ENCODE results near the gene PPIF.

Gene PPIF

GRCh38 chr10:79347226-79347893, at the start of gene PPIF:
PPIF (plus strand) TSS chr10:79347469; CDS start chr10:79347549, 80 bp downstream.
- DNase-seq, result peak; percentile 75

DNA sequence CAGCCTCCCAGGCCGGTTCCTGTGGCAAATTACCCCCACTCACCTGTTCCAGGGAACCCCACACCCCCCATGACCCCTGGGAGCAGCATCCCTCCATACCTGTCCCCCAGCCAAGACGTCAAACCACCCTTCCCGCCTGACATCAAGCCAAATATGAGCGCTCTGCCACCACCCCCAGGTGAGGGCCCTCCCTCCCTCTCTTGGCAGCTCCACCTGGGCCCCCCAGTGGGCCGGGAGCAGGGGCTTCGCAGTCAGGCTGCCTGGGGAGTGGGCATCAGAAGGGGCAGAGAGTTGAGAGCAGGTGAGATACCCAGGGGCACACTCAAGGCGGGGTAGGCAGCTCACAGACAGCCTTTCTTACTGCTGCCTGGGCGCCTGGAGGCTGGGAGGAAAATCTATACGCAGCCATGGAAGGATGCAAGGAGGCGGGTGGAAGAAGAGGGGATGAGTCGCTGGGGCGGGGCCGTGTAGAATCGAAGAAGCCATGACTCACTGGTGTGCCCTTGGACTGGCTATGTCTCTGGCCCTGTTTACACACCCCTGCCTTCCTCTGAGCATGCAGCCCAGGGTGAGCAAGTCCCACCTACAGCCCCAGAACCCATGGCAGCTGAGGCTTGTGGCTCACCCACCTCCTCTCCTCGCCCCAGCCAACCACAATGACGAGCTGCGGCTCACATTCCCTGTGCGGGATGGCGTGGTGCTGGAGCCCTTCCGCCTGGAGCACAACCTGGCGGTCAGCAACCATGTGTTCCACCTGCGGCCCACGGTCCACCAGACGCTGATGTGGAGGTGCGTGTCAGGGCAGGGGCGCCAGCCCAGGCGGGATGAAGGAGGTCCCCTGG, 48.6 kb upstream of the PPIF start:
- DNase-seq, result no peak

- DNase-seq, result no peak
Observed at GRCh38 chr10:79299397-79300241, 47.6 kb upstream of the PPIF start.

DNA sequence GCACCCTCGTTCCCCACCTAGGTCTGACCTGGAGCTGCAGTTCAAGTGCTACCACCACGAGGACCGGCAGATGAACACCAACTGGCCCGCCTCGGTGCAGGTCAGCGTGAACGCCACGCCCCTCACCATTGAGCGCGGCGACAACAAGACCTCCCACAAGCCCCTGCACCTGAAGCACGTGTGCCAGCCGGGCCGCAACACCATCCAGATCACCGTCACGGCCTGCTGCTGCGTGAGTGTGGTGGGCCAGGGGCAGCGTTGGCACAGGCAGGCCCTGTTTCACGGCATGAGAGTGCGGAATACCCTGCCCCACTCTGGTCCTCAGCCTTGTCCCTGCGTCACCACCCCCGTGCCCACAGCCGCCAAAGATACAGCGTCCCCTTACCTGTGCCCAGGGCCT, 46.6 kb upstream of the PPIF start:
- DNase-seq, result no peak

DNA sequence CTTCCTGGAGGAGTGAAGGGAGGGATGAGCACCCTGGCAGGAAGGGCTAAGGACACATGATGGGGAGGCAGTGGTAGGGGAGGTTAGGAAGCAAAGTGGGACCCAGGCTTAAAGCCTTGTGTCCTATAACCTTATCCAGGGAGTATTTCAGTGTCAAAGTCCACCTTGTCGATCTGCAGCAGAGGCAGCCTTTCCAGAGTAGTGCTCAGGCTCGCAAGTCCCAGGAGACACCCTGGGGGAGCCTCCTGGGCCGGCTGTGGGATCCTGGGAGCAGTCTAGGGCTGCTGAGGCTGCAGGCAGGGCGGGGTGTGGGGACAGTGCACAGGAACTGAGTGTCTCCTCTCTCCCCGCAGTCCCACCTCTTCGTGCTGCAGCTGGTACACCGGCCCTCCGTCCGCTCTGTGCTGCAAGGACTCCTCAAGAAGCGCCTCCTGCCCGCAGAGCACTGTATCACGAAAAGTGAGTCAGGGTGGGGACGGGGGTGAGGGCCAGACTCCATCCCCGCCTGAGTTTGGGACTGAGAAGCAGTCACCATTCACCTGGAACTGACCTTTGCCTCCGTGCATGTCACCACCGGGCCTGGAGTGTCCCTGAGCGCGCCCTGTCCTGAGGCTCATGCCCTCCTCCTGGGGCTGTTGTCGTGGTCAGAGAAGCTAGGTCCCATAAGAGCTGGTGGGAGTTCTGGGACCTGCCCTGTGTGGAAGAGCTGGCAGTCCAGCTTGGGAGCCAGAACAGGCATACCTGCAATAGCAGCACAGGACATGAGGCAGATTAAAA, 45.3 kb upstream of the PPIF start:
- DNase-seq, result no peak

DNA sequence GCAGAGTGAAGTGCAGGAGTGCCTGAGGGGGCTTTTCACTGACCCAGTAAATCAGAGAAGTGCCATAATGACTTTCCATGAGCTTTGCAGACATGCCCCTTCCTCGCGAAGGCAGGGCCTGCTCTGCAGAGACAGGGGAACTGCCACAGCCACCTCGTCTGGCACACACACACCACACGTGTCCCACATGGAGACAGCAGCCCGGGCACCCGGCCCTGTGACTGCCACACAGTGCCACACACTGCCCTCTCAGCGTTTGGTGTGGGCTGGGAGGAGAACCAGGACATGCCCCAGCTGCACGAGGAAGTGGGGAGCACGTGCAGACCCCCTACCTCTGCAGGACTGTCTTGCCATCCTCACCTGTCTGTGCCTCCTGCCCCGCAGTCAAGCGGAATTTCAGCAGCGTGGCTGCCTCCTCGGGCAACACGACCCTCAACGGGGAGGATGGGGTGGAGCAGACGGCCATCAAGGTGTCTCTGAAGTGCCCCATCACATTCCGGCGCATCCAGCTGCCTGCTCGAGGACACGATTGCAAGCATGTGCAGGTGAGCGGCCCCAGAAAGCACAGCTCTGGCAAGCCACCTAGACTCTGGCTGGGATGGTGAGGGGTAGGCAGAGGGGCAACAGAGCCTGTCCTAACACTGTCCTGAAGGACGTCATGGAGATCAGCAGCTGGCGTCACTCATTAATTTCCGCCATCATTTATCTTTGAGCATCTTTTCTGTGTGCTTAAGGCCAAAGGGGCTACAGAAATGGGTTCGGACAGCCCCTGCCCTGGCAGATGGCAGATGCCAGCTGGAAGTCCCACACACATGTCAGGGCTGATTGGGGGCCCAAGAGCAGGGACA, 43.4 kb upstream of the PPIF start:
- DNase-seq, result no peak

DNA sequence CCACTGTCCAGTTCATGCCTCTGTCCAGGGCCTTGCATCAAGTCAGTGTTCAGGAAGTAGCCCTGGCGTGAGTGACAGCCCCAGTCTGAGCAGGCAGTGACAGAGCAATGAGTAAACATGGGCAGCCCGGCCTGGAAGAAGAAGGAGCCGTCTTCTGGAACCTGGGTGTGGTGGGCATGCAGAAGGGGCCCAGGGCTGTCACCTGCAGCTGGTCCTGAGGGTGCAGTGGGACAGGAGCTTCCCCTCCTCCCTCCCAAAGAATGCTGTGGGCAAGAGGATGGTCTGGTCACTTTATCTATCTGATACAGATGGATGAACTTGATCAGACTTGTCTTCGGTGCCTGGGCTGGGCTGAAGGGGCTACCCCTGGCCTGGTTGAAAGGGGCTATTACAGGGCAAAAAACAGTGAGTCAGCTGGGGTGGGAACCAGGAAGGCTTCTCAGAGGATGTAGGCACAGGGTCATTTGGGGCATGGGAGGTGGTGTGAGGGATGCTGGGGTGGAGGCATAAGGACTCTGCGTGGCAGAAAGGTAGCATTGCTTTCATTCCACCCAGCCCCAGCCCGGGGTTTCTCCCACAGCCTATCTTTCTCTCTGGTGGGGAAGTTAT, 42.7 kb upstream of the PPIF start:
- DNase-seq, result no peak

DNA sequence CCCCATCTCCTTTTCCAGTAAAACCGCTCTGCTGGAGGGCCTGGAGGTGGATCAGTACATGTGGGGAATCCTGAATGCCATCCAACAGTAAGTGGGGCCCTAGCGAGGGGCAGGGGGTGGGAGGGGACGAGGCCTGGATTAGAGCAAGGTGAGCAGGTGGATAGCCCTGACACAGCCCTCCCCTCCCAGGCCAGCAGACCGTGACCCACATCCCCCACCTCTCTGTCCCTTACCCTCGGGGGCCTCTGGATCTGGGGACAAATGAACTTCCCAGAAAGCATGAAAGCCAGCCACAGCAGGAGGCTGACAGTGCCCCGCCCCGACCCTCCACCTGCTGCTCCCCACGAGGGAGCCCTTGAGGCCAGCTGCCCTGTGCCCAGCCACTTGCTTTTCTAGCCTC, 41.8 kb upstream of the PPIF start:
- no peak for DNase-seq

DNA sequence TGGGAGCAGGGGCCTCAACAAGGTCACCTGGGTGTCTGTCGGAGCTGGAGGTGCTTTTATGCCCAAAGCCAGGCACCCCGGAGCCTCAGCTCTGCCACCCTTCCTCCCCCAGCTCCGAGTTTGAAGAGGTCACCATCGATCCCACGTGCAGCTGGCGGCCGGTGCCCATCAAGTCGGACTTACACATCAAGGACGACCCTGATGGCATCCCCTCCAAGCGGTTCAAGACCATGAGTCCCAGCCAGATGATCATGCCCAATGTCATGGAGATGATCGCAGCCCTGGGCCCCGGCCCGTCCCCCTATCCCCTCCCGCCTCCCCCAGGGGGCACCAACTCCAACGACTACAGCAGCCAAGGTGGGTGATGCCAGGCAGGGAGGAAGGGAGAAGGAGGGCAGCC, 41.3 kb upstream of the PPIF start:
- DNase-seq, result no peak

- no peak for DNase-seq
Observed at GRCh38 chr10:79306644-79307220, 40.5 kb upstream of the PPIF start.

DNA sequence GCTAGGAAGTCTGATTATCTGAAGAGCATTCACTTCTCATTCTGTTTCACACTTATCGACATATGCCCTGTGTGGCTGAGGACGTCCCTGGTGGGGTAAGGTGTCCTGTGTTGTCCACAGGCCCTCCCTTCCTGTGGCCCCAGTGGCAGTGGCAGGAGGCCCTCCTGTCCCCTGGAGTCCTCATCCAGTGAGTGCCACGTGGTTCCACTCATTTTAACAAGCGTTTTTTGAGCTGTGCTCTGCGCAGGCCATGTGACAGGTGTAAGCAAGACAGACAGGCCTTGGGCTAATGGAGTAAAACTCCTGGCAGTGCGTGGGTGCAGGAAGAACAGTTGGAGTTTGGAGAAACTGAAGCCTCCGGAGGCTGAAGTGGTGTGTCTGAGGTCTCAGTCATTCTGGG, 39.3 kb upstream of the PPIF start:
- DNase-seq, result no peak

DNA sequence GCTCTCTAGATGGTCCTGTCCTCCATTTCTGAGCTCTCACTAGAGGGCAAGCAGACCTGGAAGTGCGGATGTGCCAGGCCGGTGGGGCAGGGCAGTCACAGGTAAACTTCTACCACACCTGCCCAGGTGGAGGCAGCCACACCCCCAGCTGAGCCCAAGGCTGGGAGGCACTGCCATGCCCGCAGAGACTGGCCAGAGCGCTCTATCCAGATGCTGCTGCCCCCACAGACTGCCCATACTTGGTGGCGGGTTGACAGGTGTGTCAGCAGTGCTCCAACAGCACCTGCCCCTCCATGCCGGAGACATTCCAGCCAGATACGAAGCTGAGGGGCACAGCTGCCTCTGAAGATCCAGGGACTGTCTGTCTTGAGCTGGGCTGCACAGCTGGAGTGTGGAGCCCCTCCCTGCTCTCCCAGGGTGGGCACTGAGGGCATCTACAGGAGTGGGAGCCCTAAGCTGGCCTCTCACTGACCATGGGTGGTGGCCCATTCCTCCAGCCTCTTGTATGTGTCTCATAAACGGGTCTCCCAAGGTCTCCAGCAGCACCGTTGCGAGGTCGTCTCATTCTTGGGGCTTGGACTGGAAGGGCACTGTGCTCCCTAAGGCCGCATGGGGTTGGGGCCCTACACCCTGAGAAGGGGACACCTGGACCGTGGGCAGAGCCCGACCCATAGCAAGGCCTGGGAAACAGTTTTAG, 38.2 kb upstream of the PPIF start:
- DNase-seq, result no peak

GRCh38 chr10:79310200-79310865, 36.9 kb upstream of the PPIF start:
- no peak for DNase-seq

- DNase-seq, result no peak
Observed at GRCh38 chr10:79310911-79311573, 36.2 kb upstream of the PPIF start.

GRCh38 chr10:79311581-79312407, 35.5 kb upstream of the PPIF start:
- no peak for DNase-seq

DNA sequence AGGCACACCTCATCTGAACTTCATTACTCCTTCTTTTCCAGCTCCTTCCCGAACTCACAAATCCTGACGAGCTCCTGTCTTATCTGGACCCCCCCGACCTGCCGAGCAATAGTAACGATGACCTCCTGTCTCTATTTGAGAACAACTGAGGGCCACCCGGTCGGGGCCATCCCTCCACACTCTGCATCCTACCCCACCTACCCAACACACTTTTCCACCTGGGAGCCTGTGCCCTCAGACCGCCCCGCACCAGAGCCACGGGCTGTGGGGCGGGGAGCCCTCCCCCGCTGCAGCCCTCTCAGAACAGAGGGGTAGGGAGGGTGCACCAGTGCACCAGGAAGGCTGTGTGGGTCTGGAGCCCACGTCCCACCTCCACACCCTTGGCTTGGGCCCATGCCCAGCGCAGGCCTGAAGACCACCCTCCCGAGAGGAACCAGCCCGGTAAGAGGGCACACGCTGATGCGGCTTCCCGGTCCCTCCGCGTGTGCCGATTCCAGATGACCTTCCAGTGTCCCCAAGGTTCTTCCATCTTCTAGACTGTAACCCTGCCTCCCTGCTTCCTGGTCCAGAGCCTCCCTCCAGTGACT, 34.6 kb upstream of the PPIF start:
- no peak for DNase-seq

- DNase-seq, result no peak
Observed at GRCh38 chr10:79313320-79313719, 33.9 kb upstream of the PPIF start.
